Adipose tissue (tissue), 3 donors: ENCODE results near the gene KIAA1755. TPM values are rescaled to one million over a fixed set of nuclear protein-coding genes. Genes with fewer than 3 reads are reported as not detected.

Experiments used
- H3K27ac ChIP-seq: one replicate; pipeline ENCODE4 v1.5.1; 2013; ENCODE audit warnings: low read depth, low read length
- WGBS, 3 donors: extraction: QIAGEN DNeasy Blood & Tissue Kit; methylation state at CpG; one replicate each; pipeline ENCODE4 v1.1.7; 2013; 5-methylcytosine and 5-hydroxymethylcytosine counted together
- polyA plus RNA-seq, 3 donors: library from polyadenylated mRNA; stranded (reverse); fragments of 200-250 nt; gene quantifications; one replicate each; pipeline ENCODE4 v1.2.3, GENCODE V29; 2013
- donor health status: healthy with polysubstance abuse.
- donor health status: Bipolar disorder and iron deficiency.
- donor health status: healthy.

The KIAA1755 gene
- polyA plus RNA-seq, 3 donors: 0.47 to 6.4 (median 1.2) TPM

DNA sequence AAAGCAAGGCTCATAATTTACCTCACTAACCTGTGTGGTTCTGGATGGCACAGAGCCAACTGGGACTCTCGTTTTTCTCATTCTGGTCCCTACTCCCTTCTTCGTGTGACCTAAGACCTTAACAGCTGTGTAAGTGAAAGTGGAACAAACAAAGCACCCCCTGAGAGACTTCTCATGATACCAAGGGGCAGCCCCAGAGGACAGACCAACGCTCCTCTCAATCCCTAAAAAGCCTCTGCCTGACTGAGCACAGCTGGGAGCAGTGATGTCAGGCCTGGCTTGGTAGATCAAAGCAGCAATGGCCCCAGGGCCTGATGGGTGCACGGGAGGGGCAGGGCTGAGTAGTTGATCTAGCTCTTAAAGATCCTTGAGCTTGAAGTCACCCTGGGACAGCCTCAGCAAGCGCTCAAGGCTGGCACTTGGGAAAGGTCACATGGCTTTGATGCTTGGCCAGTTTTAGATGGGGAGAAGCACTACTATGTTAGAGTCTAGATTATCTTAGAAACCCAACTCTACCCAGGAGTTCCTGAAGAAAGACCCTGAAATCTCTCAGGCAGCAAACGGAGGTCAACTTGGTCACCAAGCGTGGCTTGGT is 79.2 kb downstream of the KIAA1755 start:
- 76 to 89% (median 81%) methylated on average over 7 of the region's 7 CpGs for WGBS, 3 donors
- H3K27ac ChIP-seq: no peak overlapping the region

GRCh38 chr20:38180781-38181180 is 79.8 kb downstream of the KIAA1755 start:
- 60 to 69% (median 64%) methylated on average over 5 of the region's 5 CpGs for WGBS, 3 donors
- no peak overlapping the region for H3K27ac ChIP-seq

DNA sequence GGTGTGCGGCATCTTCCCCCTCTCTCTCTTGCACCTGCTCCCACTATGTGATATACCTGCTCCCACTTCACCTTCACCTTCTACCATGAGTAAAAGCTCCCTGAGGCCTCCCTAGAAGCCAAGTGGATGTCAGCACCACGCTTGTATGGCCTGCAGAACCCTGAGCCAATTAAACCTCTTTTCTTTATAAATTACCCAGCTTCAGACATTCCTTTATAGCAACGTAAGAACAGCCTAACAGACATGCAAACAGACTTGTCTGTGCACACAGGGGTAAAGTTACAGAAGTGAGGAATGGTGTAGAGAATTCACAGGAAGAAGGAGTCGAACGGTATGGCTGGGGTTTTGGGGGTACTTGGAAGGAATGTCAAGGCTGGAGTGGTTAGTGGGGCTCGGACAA is 80.7 kb downstream of the KIAA1755 start:
- no peak overlapping the region for H3K27ac ChIP-seq
- 56 to 79% (median 74%) methylated on average over 6 of the region's 6 CpGs for WGBS, 3 donors

- no peak overlapping the region for H3K27ac ChIP-seq
- WGBS, 3 donors: 68 to 94% (median 91%) methylated on average over 4 of the region's 4 CpGs
Measured at GRCh38 chr20:38178581-38178980, 82.0 kb downstream of the KIAA1755 start.

DNA sequence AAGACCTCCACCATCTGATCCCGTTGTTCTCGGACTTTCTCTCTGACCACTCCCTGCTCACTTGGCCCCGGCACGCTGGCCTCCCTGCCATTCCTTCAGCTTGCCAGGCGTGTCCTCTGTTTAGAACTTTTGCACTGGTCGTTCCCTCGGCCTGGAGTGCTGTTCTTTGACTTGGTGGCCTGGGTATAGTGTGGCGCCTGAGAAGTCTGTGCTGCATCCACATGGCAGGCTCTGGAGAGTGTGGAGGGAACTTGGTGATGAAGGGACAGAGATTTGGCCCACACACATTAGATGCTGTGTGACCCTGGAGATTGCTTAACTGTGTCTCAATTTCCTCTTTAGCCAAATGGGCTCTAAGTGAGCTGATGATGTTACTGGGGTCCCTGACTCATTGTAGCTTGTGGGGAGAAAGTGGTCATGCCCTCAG is 82.5 kb downstream of the KIAA1755 start:
- no peak overlapping the region for H3K27ac ChIP-seq
- 68 to 82% (median 72%) methylated on average over 8 of the region's 8 CpGs for WGBS, 3 donors

DNA sequence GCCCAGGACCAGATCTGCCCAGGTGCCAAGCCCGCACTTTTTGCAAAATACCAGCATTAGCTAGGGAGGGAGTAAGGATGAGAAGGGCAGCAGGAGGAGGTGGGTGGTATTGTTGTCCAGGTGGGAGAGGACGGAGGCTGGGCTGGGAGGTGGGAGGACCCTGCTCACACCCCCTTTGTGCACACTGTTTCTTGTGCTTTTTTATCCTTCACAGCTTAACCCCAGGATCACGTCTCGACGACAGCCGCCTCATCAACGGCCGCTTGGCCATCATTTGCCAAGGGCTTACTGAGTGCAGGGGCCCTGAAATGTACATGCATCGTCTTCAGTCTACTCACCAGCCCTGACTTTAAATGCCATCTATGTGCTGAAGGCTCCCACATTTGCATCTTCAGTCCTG is 83.3 kb downstream of the KIAA1755 start:
- H3K27ac ChIP-seq: no peak overlapping the region
- 76 to 95% (median 92%) methylated on average over 9 of the region's 9 CpGs for WGBS, 3 donors

GRCh38 chr20:38175304-38176180 is 85.0 kb downstream of the KIAA1755 start:
- H3K27ac ChIP-seq: no peak overlapping the region
- WGBS, 3 donors: 59 to 70% (median 68%) methylated on average over 16 of the region's 16 CpGs

GRCh38 chr20:38173237-38174156 is 87.0 kb downstream of the KIAA1755 start:
- 34 to 60% (median 53%) methylated on average over 14 of the region's 14 CpGs for WGBS, 3 donors
- no peak overlapping the region for H3K27ac ChIP-seq

- H3K27ac ChIP-seq: no peak overlapping the region
- WGBS, 3 donors: 51 to 72% (median 66%) methylated on average over 4 of the region's 4 CpGs
Measured at GRCh38 chr20:38172408-38172807, 88.1 kb downstream of the KIAA1755 start.

GRCh38 chr20:38171675-38172043 is 88.9 kb downstream of the KIAA1755 start:
- WGBS, 3 donors: 61 to 71% (median 63%) methylated on average over 4 of the region's 4 CpGs
- no peak overlapping the region for H3K27ac ChIP-seq

GRCh38 chr20:38170826-38171674 is 89.5 kb downstream of the KIAA1755 start:
- 49 to 57% (median 56%) methylated on average over 11 of the region's 11 CpGs for WGBS, 3 donors
- no peak overlapping the region for H3K27ac ChIP-seq

DNA sequence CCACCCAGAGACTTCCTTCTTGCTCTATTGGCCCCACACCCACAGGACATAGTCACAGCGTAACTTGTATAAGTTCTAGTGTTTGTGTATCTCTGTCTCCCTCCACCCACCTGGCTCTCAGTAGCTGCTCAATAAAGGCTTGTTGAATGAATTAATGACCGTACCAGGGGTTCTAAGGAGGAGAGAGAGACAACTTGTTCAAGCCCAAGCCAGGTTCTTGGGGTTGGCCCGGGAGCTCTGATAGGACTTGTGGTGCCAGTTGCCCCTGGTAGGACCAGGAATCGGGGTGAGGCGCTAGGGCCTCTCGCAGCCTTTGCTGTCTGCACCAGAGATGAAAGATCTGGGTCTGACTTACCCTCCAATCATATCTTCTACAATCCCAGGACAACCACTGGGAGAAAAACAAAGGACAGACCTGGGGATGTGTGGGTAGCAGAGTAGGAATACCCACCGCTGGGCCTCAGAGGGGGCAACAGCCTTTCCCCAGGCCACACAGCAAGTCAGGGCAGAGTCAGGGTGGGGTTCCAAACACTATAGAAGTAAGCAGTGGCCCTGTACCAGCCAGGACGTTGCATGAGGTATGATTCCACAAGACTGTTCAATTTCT is 90.2 kb downstream of the KIAA1755 start:
- WGBS, 3 donors: 56 to 69% (median 57%) methylated on average over 8 of the region's 8 CpGs
- H3K27ac ChIP-seq: no peak overlapping the region

DNA sequence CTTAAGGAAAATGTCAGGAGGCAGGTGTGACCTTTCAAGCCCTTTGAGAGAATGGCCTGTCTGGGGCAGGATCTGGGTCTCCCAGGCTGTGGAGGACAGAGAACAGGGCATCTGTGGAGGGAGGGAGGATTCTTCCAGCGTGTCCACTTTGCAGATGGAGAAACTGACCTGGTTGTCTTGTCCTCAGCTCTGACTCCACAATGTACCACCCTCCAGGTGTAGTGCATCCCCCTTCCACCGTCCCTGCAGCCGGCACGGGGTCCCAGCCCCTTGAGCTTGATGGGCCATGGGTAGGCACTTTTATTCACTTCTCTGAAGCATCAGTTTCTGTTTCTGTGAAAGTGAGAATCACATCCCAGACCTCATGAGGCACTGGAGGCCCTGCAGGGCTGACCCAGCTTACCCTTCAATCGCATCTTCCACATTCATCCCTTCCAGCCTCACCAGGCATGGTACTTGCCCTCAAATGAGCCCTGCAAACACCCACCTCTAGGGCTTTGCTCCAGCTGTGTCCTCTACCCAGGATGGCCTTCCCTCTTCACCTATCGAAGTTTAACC is 90.8 kb downstream of the KIAA1755 start:
- 90 to 94% (median 93%) methylated on average over 6 of the region's 6 CpGs for WGBS, 3 donors
- H3K27ac ChIP-seq: no peak overlapping the region

DNA sequence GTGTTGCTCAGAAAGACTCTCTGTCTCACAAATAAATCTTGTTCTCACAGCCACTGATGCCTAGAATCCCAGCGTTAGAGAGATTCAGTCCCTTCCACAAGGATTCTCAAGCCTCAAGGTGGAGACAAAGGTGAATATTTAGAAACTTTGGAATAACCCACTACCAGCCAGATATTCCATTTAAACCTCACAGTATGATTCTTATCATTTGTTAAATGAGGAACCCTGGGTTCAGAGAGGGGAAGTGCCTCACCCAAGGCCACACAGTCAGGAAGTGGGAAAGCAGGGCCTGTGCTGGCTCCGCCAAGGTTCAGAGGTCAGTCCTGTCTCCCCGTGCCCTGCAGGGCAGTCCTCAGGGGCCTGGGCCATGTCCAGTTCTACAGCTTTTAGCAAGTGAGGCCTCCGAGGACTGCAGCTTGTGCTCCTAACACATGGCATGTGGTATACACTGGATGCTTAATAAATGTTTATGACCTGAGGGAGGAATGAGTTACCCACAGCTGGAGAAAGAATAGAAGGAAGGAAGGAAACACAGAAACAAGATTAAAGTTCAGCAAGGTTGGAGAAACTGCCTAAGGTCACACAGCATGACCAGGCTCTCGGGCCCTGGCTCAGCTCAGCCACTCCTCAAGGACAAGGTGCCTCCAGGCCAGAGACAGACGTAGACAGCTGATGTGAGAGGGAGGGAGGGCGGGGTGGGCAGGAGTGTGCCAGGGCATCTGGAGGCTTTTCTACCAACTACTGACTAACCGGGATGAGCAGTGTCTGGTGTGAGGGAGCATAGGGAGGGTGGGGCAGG is 91.5 kb downstream of the KIAA1755 start:
- no peak overlapping the region for H3K27ac ChIP-seq
- WGBS, 3 donors: 53 to 66% (median 55%) methylated on average over 7 to 8 of the region's 8 CpGs

GRCh38 chr20:38167851-38168760 is 92.4 kb downstream of the KIAA1755 start:
- WGBS, 3 donors: 25 to 69% (median 26%) methylated on average over 7 of the region's 7 CpGs
- H3K27ac ChIP-seq: no peak overlapping the region
